NOMO-1 treated with dmso at 0.1 percent for 144 hours (cell line): ENCODE data around the gene ATF7IP2.
"Not testable (repeated sequence)": the region's sequence is repeated elsewhere in the genome, so short reads cannot be mapped to it uniquely, and the experiment has no call there.

ENCODE experiments used
- DNase-seq: peaks from one replicate; lab custom pipeline; 2025; ENCODE audit not compliant: unreplicated experiment; lab: John Stamatoyannopoulos, UW

ATF7IP2 gene

GRCh38 chr16:10385725-10386516 is at the start of gene ATF7IP2:
Gene ATF7IP2 (plus strand): TSS chr16:10386061. CDS start chr16:10430621, 44,560 bp downstream.
- DNase-seq, result peak; percentile 72

GRCh38 chr16:10338426-10338825 is 47.4 kb upstream of the ATF7IP2 start:
- DNase-seq, result no peak

- peak; percentile 60 for DNase-seq
Observed at GRCh38 chr16:10339777-10340732, 45.8 kb upstream of the ATF7IP2 start.

- DNase-seq, result no peak
Observed at GRCh38 chr16:10343124-10343760, 42.6 kb upstream of the ATF7IP2 start.

GRCh38 chr16:10344699-10345098 is 41.2 kb upstream of the ATF7IP2 start:
- not testable (repeated sequence) for DNase-seq

GRCh38 chr16:10345629-10346028 is 40.2 kb upstream of the ATF7IP2 start:
- no peak for DNase-seq

- no peak for DNase-seq
Observed at GRCh38 chr16:10349851-10350250, 36.0 kb upstream of the ATF7IP2 start.

GRCh38 chr16:10352262-10352661 is 33.6 kb upstream of the ATF7IP2 start:
- no peak for DNase-seq

- DNase-seq, result no peak
Observed at GRCh38 chr16:10355589-10355988, 30.3 kb upstream of the ATF7IP2 start.

GRCh38 chr16:10356870-10357842 is 28.7 kb upstream of the ATF7IP2 start:
- no peak for DNase-seq

GRCh38 chr16:10361747-10362076 is 24.1 kb upstream of the ATF7IP2 start:
- not testable (repeated sequence) for DNase-seq

GRCh38 chr16:10362077-10362863 is 23.6 kb upstream of the ATF7IP2 start:
- DNase-seq, result peak; percentile 67

- not testable (repeated sequence) for DNase-seq
Observed at GRCh38 chr16:10362864-10363197, 23.0 kb upstream of the ATF7IP2 start.

GRCh38 chr16:10366619-10367018 is 19.2 kb upstream of the ATF7IP2 start:
- not testable (repeated sequence) for DNase-seq

GRCh38 chr16:10367616-10368188 is 18.2 kb upstream of the ATF7IP2 start:
- DNase-seq, result no peak

- DNase-seq, result no peak
Observed at GRCh38 chr16:10368969-10369551, 16.8 kb upstream of the ATF7IP2 start.

GRCh38 chr16:10370096-10370726 is 15.7 kb upstream of the ATF7IP2 start:
- DNase-seq, result no peak

GRCh38 chr16:10371592-10371991 is 14.3 kb upstream of the ATF7IP2 start:
- no peak for DNase-seq
